Upper lobe of right lung (tissue), 1 donor: ENCODE results near the gene RSPH4A. TPM values are rescaled to one million over a fixed set of nuclear protein-coding genes. Genes with fewer than 3 reads are reported as not detected.

Experiments
- ATAC-seq: fragments of 200-7000 bp; cut with Tn5 transposase; one replicate; pipeline ENCODE4 v1.9.1; 2020; ENCODE audit warnings: mild to moderate bottlenecking, moderate library complexity
- DNase-seq: peaks from one replicate; pipeline ENCODE4 v3.0.0-alpha.2; 2020
- H3K27ac ChIP-seq: fragments of 200-600 bp; one replicate; pipeline ENCODE4 v1.8.0; 2022
- H3K27me3 ChIP-seq: fragments of 200-600 bp; one replicate; pipeline ENCODE4 v1.8.0; 2022; ENCODE audit warnings: mild to moderate bottlenecking
- H3K36me3 ChIP-seq: fragments of 200-600 bp; one replicate; pipeline ENCODE4 v1.8.0; 2022
- H3K4me1 ChIP-seq: fragments of 200-600 bp; one replicate; pipeline ENCODE4 v1.8.0; 2022
- H3K4me3 ChIP-seq: fragments of 200-600 bp; one replicate; pipeline ENCODE4 v1.8.0; 2022; ENCODE audit warnings: mild to moderate bottlenecking
- H3K9me3 ChIP-seq: fragments of 200-600 bp; one replicate; pipeline ENCODE4 v1.8.0; 2022
- intact Hi-C: fragments of 100-400 bp; cut with DNase I; formaldehyde crosslinking; loops from one replicate; pipeline ENCODE4 v1.11.0; 2022
- total RNA-seq: library from RNA; stranded (reverse); fragmentation: NEBNext Ultra II Directional; extraction: Animal tissue kit (Norgen Biotek cat#: 25700); gene quantifications from one replicate; pipeline ENCODE4 v1.2.1, GENCODE V29; 2021
- TF ChIP-seq, protein P1 (sequence below): fragments of 200-600 bp; IDR thresholded peaks from one replicate; pipeline ENCODE4 v1.8.0; 2022; ENCODE audit warnings: antibody characterized with exemption
- donor health status: DM: no; HTN: yes; CAD: no; lungs with severe emphysema.

Gene RSPH4A
- total RNA-seq, 1 donor from 2014 or later: 0.72 TPM

- intact Hi-C loops: no loop called here
- H3K4me1 ChIP-seq: no peaks in the 10 kb centered on the region
- DNase-seq (no peak), ATAC-seq (no peak)
- no peak overlapping the region for H3K27ac ChIP-seq
- no peaks in the 10 kb centered on the region for H3K9me3 ChIP-seq
- TF ChIP-seq, protein P1, sequence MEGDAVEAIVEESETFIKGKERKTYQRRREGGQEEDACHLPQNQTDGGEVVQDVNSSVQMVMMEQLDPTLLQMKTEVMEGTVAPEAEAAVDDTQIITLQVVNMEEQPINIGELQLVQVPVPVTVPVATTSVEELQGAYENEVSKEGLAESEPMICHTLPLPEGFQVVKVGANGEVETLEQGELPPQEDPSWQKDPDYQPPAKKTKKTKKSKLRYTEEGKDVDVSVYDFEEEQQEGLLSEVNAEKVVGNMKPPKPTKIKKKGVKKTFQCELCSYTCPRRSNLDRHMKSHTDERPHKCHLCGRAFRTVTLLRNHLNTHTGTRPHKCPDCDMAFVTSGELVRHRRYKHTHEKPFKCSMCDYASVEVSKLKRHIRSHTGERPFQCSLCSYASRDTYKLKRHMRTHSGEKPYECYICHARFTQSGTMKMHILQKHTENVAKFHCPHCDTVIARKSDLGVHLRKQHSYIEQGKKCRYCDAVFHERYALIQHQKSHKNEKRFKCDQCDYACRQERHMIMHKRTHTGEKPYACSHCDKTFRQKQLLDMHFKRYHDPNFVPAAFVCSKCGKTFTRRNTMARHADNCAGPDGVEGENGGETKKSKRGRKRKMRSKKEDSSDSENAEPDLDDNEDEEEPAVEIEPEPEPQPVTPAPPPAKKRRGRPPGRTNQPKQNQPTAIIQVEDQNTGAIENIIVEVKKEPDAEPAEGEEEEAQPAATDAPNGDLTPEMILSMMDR: no peak
- H3K36me3 ChIP-seq: no peaks in the 10 kb centered on the region
- no peak overlapping the region for H3K4me3 ChIP-seq
- no peaks in the 10 kb centered on the region for H3K27me3 ChIP-seq
These were observed 56.0 kb downstream of the RSPH4A start for GRCh38 chr6:116672306-116672705.

DNA sequence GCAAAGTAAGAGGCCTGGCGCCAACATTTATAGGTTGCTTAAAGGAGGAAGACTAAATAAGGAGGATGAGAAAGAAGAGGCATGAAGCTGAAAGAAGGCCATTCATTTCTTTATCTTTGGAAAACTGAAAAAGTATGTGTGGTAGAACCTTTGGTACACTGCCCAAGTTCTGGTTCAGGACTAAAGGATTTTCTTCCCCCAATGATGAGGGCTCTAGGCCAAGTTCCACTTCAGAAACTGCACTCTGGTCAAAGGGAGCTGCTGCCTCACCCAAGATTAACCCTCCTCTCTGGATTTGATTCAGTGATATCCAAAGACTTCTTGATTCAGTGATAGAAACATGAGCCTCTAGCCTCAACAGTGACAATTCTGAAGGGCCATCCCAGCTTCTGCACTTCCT, 59.7 kb downstream of the RSPH4A start:
- H3K27ac ChIP-seq: no peak overlapping the region
- H3K9me3 ChIP-seq: no peaks in the 10 kb centered on the region
- DNase-seq (no peak), ATAC-seq (no peak)
- no peak overlapping the region for H3K4me3 ChIP-seq
- TF ChIP-seq, protein P1: no peak
- intact Hi-C loops: no loop called here
- no peaks in the 10 kb centered on the region for H3K36me3 ChIP-seq
- H3K27me3 ChIP-seq: no peaks in the 10 kb centered on the region
- H3K4me1 ChIP-seq: no peaks in the 10 kb centered on the region

DNA sequence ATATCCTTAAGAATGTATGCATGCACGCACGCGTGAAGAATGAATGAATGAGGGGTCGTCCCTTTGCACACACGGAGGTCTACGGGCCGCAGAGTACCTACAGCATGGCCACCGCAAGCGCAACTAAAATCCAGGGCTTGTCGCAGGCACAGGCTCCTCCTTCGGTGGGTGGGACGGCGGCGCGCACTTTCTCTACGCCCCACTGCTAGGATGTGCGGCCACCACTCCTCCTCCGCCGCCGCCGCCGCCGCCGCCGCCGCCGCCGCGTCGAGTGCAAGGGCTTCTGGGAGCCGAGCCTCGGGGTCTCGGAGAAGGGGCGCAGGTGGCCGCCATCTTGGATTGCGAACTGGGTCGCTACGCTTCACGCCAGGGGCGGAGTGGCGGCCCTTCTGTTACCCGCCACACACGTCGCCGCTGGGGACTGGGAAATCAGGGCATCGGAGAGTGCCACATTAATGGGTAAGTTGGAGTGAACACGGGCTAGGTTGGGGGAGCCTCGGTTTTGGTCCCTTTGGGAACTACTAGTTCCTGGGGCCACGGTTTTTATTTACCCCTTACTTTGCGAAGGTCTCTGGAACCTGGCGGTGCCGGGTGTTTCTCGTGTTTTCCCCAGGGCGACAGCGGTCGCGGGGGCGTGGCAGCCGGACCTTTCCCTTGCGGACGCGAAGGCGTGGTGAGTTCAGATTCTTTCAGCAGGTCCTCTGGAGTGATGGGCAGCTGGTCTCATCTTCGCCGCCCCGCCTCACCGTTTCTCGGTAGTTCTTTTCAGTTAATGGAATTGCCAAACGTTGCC, 64.8 kb downstream of the RSPH4A start, which contains the start of gene KPNA5:
TSS of gene KPNA5 (plus strand) at position 332 of the 793 bp plus-strand sequence. CDS start at position 456, 124 bp downstream.
- peaks cover 6% of the 10 kb centered on the region for H3K4me1 ChIP-seq
- TF ChIP-seq, protein P1: no peak
- H3K36me3 ChIP-seq: no peaks in the 10 kb centered on the region
- H3K9me3 ChIP-seq: no peaks in the 10 kb centered on the region
- intact Hi-C loops: no loop called here
- H3K27me3 ChIP-seq: no peaks in the 10 kb centered on the region
- H3K27ac ChIP-seq: peak within 1 kb of the TSS; percentile 95
- DNase-seq (peak; percentile 96), ATAC-seq (peak; percentile 98)
- H3K4me3 ChIP-seq: peak within 1 kb of the TSS; percentile 93

- DNase-seq (no peak), ATAC-seq (peak; percentile 56)
- Histone ChIP-seq H3K9me3 (no peaks in the 10 kb centered on the region), H3K27me3 (no peaks in the 10 kb centered on the region), H3K27ac (peak overlapping the region; percentile 95), H3K36me3 (no peaks in the 10 kb centered on the region), H3K4me3 (peak overlapping the region; percentile 93), H3K4me1 (peaks cover 6% of the 10 kb centered on the region)
- intact Hi-C loops: no loop called here
- TF ChIP-seq, protein P1: no peak
These were observed 66.0 kb downstream of the RSPH4A start for GRCh38 chr6:116682334-116682712.

Other genes with a start within 250 kb of the RSPH4A start
- gene DSE, start 245.5 kb upstream of the RSPH4A start, total RNA-seq: 47.6 TPM
- gene CALHM6, start 155.1 kb upstream of the RSPH4A start, total RNA-seq: 3.6 TPM
- 1.9 TPM for gene CALHM5, start 104.8 kb upstream of the RSPH4A start, total RNA-seq
- gene TRAPPC3L, start 70.8 kb upstream of the RSPH4A start, total RNA-seq: 0.64 TPM
- not detected for gene CALHM4, start 62.7 kb upstream of the RSPH4A start, total RNA-seq
- gene RWDD1, start 45.0 kb upstream of the RSPH4A start, total RNA-seq: 37.4 TPM
- gene ZUP1, start 52.3 kb downstream of the RSPH4A start, total RNA-seq: 11.0 TPM
- 18.1 TPM for gene KPNA5, start 64.7 kb downstream of the RSPH4A start, total RNA-seq
- 13.2 TPM for gene FAM162B, start 149.2 kb downstream of the RSPH4A start, total RNA-seq
- gene GPRC6A, start 212.6 kb downstream of the RSPH4A start, total RNA-seq: not detected